ENCODE results near the gene CORO6. TPM values are rescaled to one million over a fixed set of nuclear protein-coding genes. Genes with fewer than 3 reads are reported as not detected.
A peak's percentile ranks its signal among the peaks of the same experiment; 100 is the strongest.

The CORO6 gene
- total and polyA plus RNA-seq, 2 of the 13 experiments (the other 11 are each of a cell fraction or from before 2014, with no cell fraction given), result 0.42 to 0.82 TPM

- Histone ChIP-seq H3K27me3 (ENCODE audit: control insufficient read depth in 1 of 2, insufficient read depth in 2 of 2, low read length in 2 of 2) (peaks cover 3 to 31% of the 10 kb centered on the region in 2 experiments; a peak in 3 of 5 replicates), H3K4me3 (replicated peaks in 1 of 3; ENCODE audit: insufficient read depth in 1 of 3, low read depth in 2 of 3, low read length in 3 of 3) (peak overlapping the region; percentile 59 to 71 (median 59); a peak in 5 of 6 replicates), H3K27ac (ENCODE audit: extremely low read length, insufficient read depth, low read length) (no peak overlapping the region), H3K9me3 (ENCODE audit: low read length) (no peaks in the 10 kb centered on the region), H3K4me2 (ENCODE audit: low read depth, low read length) (peak overlapping the region; percentile 86), H4K20me1 (ENCODE audit: insufficient read depth, low read length) (no peaks in the 10 kb centered on the region), H3K36me3 (replicated peaks in 1 of 2; ENCODE audit: control insufficient read depth in 1 of 2, insufficient read depth in 2 of 2, low read length in 2 of 2) (no peaks in the 10 kb centered on the region), H2AFZ (ENCODE audit: low read length) (no peak overlapping the region), H3K9ac (ENCODE audit: insufficient read depth, low read depth, low read length) (no peak overlapping the region), H3K4me1 (ENCODE audit: insufficient read depth, low read length) (peaks cover 61% of the 10 kb centered on the region), H3K79me2 (ENCODE audit: insufficient read depth, low read length) (peaks cover under 1% of the 10 kb centered on the region)
- intact Hi-C loops (cut with micrococcal nuclease; ENCODE audit: unreplicated experiment), result loop anchor here (10.0 kb wide), 1 partner anchor 219 kb away; no protein-coding TSS in a partner anchor
- ChIA-PET POLR2A (interaction anchor here (0.9 to 3.0 kb wide), 3 partner anchors 19 to 300 kb away, joined by 3 to 23 read pairs (median 3); partner anchors contain the start of gene NUFIP2), CTCF (ENCODE audit: low intra/inter-chr PET ratio, low total read pairs) (interaction anchor here (0.8 to 3.1 kb wide), 3 partner anchors 13 to 223 kb away, joined by 3 to 39 read pairs (median 5); no protein-coding TSS in a partner anchor)
- no peak for FAIRE-seq
- in situ Hi-C loops (cut with HindIII; ENCODE audit: extremely low pct_ligation_motif_present, low pct_unique_long_range_greater_than_20kb), result no loop called here
- no TSS peak for BruUV-seq (replicated peaks)
- ATAC-seq, result no peak
- DNase-seq (ENCODE audit: low spot score), result no peak
- no CpG with 5 or more reads among the region's 64 CpGs for WGBS (ENCODE audit: low lambda C conversion rate)
- TF ChIP-seq JDP2 (CRISPR knock-in tag; IDR thresholded peaks at IDR 0.05; ENCODE audit: borderline replicate concordance) (no peak), ATAD3A (CRISPR knock-in tag; IDR thresholded peaks at IDR 0.05) (peak; percentile 94; the same call in 1 of the 2 replicates), BCL3 (CRISPR knock-in tag; IDR thresholded peaks at IDR 0.05) (no peak), ZNF484 (CRISPR knock-in tag; IDR thresholded peaks at IDR 0.05; ENCODE audit: borderline replicate concordance, low read depth) (no peak), HHEX (CRISPR knock-in tag; IDR thresholded peaks at IDR 0.05) (0 out of 2 replicates have a peak, but pooled peaks have one; percentile 34), ZNF570 (CRISPR knock-in tag; IDR thresholded peaks at IDR 0.05; ENCODE audit: borderline replicate concordance) (no peak), ZNF749 (CRISPR knock-in tag; IDR thresholded peaks at IDR 0.05; ENCODE audit: borderline replicate concordance) (no peak), ZNF264 (CRISPR knock-in tag; IDR thresholded peaks at IDR 0.05) (no peak), NR2C2 (CRISPR knock-in tag; IDR thresholded peaks at IDR 0.05; ENCODE audit: borderline replicate concordance) (no peak), RXRA (CRISPR knock-in tag; IDR thresholded peaks at IDR 0.05) (0 out of 2 replicates have a peak, but pooled peaks have one; percentile 44), DPF2 (CRISPR knock-in tag; IDR thresholded peaks at IDR 0.05; ENCODE audit: borderline replicate concordance, low read depth) (no peak), TGIF2 (CRISPR knock-in tag; IDR thresholded peaks at IDR 0.05) (0 out of 2 replicates have a peak, but pooled peaks have one; percentile 13), ZBTB37 (CRISPR knock-in tag; IDR thresholded peaks at IDR 0.05) (no peak), TIGD3 (CRISPR knock-in tag; IDR thresholded peaks at IDR 0.05; ENCODE audit: borderline replicate concordance) (no peak), MAFK (conservative IDR thresholded peaks at IDR 0.05 in 1 of 2, IDR thresholded peaks at IDR 0.05 in 1 of 2; ENCODE audit: low read length in 2 of 2) (no peak), CSRNP2 (CRISPR knock-in tag; conservative IDR thresholded peaks at IDR 0.05; ENCODE audit: low read depth) (no peak), SIN3A (IDR thresholded peaks at IDR 0.05; ENCODE audit: borderline replicate concordance, low read depth, low read length) (peak; percentile 93; the same call in 1 of the 2 replicates)
Measured at GRCh38 chr17:29593591-29594518, 28.9 kb downstream of the CORO6 start.
